GM21515 (cell line): ENCODE data around the gene ZNF827.

Source experiments
- ATAC-seq: cut with Tn5 transposase; IDR thresholded peaks from one replicate; pipeline ENCODE4 v1.9.1; 2021; ENCODE audit not compliant: unreplicated experiment

Gene ZNF827

DNA sequence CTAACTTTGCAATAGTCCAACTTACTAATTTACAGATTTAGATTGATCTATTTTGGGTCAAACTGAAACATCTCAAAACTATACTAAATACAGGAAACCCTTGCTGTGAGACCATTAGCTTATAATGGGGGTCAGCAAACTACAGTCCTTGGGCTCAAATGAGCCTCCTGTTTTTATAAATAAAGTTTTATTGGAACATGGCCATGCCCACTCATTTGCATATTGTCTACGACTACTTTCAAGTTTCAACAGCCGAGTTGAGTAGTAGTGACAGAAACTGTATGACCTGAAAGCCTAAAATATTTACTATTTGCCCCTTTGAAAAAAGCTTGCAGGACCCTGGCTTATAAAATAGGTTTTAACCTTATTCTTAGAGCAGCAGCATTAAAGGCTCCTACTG, 166.3 kb downstream of the ZNF827 start:
- no peak for ATAC-seq

DNA sequence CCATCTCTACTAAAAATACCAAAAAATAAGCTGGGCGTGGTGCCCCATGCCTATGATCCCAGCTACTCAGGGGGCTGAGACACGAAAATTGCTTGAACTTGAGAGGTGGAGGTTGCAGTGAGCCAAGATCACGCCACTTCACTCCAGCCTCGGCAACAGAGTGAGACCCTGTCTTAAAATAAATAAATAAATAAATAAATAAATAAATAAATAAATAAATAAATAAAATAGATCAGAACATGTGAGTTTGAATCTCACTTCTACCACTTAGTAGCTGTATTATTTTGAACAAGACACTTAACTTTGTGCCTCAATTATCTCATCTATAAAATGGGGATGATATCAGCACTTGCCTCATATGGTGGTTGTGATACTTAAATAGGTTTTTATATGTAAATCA, 168.5 kb downstream of the ZNF827 start:
- ATAC-seq = no peak

DNA sequence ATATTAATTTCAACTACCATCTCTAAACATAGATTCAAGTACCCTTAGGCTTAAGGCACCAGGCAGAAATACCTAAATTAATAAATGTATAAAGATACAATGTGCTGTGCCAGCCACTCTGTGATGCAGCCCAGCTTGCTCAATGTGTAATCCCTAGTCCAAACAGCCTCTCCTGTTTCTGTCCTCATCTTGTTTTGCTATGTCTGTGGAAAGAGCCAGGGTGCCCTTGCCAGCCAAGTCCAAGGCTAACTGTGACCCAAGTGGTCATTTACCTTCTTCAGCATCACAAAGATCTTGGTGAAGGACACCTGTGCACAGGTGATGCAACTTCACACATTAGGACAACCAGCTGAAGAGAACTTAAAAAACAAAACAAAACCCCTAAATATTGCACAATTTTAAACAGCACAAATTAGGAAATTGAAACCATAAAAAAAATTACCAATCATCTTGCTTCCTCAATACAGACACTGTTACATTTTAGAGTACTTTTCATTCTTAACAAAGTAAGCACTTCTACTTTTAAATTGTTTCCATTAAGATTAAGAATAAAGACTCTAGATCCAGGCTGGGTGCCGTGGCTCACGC, 169.1 kb downstream of the ZNF827 start:
- ATAC-seq = no peak

DNA sequence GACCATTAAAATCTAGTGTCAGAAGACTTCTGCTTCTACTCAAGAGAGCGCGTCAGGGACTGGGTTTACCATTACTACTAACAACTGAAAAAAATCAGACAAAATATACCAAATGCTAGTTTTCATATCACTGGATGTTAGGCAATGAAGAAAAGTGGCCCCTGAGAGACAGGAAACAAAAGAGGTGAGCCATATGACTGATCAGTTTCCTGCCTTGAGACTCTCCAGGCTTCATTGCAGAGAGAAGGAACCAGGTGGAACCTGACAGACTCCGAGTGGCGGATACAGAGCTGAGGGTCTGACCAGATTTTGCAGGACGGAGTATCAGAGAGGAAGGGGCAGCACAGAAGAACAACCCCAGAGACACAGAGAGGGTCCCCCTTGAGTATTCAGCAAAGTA, 172.3 kb downstream of the ZNF827 start:
- no peak for ATAC-seq

DNA sequence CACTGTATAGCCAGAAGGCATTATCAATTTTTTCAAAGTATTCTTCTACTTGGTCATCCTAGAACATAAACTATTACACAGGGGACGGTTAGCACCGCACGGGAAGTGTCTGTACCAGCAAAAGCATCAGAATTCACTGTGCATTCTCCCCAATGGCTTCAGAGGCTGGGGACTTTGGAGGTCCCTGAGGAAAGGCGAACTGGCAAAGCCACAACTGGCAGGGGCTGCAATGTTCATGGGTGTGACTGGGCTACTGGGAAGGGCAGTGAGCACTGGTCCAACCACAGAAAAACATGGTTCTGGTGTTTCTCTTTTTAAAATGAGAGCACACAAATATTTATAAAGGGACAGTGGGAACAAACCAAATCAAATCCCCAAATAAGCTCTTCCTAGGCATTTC, 175.2 kb downstream of the ZNF827 start:
- ATAC-seq = no peak

DNA sequence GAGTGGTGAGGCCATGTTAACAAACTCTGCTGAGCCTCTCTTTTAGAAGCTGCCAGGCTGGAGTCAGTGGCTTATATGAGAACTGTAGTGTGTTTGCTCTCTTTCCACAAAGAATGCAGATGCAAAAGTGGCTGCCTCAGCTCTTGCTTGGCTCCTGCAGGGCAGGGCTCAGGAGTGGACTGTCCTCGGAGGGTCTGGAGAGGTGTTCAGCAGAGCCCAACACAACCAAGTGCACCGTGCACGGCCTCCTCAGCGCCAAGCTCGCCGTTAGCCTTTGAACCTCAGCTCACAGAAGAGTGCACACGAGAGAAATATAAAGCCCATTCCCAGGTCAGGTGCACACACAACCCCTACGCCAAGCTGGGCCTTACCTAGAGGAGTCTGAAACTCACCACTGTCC, 175.9 kb downstream of the ZNF827 start:
- no peak for ATAC-seq

DNA sequence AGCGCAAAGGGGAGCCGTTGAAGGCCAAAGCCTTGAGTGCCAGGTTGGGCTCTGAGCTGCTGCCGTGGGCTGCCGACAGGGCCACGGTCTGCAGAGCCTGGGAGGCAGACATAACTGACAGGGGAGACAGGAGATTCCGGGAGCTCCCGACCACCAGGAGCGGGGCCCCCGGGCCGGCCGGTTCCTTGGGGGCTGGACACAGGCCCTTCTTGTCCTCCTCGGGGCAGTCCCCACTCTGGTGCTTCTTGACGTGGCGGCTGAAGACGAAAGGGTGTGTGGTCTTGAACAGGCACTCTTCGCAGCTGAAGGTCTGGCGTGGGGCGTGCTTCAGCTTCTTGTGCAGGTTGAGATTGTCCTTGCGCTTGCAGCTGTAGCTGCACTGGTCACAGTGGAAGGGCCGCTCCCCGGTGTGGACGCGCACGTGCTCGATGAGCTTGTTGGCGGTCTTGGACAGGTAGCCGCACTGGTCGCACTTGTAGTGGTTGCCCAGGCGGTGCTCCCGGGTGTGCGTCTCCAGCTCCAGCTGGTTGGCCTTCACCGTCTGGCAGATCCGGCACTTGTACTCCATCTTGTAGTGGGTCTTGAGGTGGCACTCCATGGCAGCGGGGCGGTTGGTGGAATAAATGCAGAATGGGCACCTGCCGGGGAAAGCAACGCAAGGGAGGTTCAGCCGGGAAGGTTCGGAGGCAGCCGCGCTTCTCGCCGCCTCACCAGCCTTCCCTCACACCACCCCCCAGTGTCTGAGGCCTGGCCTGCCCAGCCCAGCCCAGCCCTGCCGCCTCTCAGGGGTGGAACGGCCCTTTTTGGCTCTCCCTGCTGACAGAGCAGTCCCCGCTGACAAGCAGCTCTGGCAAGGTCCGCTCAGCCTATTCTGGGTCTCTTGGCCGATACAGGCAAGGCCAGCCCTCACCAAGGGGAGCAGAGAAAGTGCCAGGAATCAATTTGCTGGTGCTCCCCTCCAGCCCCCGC, 177.4 kb downstream of the ZNF827 start:
- no peak for ATAC-seq

DNA sequence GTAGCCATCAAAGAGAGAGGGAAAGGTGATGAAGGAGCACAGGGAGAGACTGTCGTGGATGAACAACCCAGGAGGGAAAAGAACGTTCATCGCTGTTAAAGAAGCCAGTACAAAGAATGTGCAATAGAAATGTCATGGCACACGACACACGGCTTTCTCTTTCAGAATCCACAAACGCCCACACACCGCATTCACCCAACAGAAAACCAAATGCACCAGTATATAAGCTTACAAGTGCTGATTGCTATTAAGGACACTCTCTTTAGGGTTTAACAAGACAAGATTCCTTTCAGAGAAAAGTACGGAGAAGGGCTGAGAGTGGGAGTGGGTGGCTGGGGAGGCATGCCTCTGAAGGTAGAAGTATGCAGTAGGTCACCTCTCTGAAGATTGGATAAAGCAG, 178.4 kb downstream of the ZNF827 start:
- no peak for ATAC-seq

DNA sequence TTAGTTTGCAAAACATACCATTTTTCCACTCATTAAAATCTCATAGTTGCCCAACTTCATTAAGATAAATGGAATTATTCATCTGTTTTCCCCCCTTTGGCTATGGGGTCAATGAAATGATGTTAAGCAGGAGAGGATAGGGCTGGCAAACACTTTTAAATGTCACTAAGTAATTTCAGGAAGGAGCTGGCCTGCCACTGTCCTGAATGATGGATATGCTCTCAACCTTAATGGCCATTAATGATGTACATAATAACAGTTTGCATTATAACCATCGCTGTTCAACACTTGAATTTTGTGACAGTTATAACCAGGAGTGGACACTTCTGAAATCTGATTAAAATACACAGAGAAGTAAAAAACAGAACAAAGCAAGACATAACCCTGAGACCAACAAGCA, 181.4 kb downstream of the ZNF827 start:
- no peak for ATAC-seq

DNA sequence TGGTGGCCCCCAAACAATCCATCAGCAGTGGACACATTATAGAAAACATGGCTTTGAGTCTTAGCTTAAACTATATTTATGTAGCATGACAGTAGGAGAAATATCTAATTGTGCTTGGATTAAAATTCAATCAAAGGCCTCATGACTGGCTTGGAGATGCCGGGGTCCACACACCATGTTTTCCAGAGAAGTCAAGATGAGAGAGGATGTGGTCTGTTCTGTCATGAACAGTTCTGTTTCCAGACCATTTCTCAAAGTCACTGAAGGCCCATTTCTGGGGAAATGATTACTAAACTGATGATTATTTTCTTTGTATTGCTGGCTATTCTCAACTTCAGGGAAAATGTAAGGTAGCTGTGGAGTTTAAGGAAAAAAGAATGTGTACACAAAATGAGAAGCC, 182.4 kb downstream of the ZNF827 start:
- no peak for ATAC-seq

DNA sequence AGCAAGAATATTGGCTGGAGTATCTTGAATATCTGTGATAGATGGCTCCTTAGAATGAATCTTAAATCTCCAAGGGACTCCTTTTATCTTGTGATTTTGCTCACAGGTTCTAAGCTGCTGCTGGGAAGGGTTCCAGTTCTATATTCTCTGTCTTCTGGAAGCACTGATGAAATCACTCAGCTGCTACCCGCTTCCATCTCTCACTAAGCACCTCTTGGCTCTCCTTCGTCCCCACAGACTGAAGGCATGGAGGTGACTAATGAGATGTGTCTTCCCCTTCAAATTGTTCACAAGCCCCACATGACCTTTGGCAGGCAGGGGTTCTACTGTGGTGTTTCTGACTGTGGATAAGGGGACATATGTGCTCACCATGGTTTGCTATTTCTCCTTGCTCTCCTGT, 182.8 kb downstream of the ZNF827 start:
- no peak for ATAC-seq

DNA sequence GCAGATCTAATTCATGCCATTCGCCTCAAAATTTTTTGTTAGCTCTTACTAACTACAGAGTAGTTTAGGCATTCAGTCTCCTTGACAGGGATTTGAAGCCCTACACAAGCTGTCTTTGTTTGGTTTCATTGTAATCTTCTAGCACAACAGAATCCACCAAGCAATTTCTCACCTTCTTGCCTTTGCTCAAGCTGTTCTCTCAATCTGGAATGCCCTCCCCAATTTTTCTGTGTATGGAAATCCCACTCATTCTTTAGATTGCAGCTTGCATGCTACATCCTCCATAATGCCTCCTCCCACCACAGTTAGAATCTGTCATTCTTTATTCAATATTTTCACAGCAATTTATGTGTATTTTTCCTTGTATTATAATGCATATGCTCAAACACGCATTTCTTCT, 195.0 kb downstream of the ZNF827 start:
- no peak for ATAC-seq

DNA sequence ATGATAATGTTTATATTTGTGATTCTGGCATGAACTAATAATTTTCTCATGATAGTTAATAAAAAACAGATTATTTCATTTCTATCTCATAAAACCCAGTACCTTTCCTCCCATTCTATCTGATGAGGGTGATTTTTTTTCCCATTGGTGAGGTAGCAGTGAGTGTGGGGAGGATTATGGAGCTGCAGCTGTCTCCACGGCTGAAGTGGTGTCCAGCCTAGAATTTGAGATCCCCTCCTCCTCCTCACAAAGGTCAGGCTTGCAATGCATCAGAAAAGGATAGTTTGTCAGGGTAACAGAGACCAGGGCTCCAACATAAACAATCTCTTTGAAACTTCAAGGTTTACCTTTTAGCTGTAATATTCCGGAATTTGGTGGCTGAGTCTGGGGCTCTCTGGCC, 197.8 kb downstream of the ZNF827 start:
- no peak for ATAC-seq

DNA sequence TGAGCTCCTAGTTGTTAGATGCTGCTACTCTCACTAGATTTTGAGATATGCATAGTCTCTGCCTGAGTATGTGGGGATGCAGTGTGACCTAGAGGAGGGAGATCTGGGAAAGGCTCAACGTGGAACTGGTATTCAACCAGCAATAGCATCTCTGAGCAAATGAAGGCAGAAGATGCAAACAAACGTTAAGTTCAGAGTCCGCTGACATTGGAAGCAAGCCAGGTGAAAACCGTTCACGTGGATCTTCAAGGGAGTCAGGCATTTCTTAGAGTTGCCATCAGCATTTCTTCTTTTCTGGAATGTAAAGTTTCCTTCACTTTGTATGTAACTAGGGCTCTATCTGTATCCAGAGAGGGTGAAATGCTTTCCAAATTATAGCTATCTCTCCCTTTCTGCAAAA, 198.8 kb downstream of the ZNF827 start:
- ATAC-seq = no peak

DNA sequence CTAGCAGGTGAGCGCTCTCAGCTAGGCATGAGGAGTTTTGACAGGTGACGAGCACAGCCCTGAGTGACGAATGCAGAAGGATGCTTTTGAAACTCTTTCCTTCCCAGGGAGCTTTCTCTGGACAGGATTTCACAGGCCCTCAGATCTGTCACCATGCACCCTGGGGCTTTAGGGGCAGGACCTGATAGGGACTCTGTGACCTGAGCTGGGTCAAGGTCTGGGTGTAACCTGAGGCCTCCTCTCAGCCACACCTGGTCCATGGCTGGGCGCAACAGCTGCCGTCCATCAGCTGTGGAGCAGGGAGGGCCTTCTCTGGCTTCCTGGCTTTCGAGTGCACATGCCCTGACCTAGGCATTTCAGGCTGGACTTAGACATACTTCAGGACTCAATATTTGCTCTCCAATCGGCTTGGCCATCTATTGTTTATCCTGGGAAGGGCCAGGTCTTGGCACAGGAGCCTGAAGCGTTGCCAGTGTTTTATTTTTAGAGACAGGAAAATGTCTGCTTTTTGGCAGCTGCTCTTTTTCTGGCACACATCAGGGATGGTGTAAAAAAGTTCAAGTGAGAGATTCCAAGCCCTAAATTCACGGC, 202.3 kb downstream of the ZNF827 start:
- ATAC-seq = no peak

DNA sequence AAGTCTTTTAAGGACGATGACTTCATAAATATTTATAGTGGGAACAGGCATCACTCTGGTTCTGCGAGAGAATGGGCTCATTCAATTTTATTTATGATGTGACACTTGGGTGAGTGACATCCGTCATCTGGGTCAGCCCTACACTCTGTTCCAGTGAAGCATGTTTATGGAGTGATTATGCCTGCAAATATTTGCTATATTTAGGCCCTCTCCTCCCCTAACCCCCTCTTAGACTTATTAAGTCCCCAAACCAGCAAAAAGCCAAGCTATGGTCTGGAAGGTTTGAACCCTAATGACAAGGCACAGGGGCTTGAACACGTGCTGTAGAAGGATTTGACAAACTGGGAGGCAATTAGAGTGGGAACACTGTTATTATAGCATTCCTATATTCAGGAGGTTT, 202.8 kb downstream of the ZNF827 start:
- ATAC-seq = no peak

DNA sequence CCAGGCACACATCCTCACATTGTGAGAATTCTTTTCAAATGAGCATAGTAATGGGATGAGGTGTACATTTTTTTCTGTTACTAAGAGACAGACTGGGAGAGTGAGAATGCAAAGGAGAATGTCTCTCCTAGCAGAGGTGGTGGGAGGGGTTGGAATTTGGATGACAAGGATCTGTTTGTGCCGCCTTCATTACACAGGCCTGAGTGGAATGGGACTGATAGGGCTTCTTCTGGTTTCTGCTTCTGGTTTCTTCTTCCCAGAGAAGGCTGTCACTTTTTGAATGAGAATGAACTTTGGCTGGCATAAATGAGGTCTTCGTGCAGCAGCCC, 203.3 kb downstream of the ZNF827 start:
- no peak for ATAC-seq

DNA sequence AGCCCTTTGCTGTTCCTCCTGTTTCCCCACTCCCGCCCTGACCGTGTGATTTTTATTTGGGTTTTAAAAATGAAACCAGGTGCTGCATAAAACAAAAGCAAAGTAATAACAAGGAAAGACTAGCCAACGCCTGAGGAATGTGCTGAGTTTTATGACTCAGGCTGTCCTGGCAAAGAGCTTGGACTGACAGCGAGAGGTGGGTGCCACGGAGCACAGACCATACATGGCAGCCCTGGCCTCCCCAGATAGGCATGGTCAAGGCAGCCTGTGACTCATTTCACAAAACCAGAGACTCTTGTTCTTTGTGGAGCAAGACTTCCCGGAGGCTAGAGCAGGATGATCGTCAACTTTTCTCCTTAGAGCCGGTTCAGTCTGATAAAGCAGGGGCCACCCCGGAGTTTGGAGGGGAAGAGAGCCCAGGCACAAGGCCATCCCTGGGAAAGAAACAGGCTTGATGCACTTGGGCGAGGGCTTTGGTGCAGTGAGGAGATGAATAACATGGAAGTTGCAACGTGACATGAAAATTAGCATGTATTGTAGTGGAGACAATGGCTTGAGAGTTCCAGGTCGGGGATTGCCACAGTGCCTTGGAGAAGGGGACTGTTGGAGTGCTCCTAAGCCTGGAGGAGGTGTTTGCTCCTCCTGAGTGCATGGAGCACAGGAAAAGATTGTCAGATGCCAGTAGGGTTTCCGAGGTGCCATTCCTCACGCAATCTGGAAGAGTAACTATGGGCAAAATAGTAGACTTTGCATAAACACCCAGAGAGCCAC, 203.9 kb downstream of the ZNF827 start:
- no peak for ATAC-seq

DNA sequence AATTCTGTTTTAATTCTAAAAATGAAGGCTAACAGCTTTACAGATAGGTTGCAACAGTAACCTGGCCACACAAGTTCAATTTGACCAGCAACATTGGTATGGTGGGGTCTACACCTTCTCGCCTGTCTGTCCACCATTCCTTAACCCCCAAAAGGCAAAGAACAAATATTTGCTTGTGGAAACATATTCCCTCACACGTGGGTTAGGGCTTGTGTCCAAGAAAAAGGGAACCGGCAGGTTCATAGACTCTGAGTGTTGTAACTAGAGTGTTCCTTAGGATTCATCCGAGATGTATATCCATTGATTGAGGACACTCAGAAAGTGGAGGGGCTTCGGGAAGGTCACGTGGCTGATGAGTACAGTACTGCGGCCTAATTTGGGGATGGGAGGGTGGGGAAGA, 204.6 kb downstream of the ZNF827 start:
- ATAC-seq = no peak

DNA sequence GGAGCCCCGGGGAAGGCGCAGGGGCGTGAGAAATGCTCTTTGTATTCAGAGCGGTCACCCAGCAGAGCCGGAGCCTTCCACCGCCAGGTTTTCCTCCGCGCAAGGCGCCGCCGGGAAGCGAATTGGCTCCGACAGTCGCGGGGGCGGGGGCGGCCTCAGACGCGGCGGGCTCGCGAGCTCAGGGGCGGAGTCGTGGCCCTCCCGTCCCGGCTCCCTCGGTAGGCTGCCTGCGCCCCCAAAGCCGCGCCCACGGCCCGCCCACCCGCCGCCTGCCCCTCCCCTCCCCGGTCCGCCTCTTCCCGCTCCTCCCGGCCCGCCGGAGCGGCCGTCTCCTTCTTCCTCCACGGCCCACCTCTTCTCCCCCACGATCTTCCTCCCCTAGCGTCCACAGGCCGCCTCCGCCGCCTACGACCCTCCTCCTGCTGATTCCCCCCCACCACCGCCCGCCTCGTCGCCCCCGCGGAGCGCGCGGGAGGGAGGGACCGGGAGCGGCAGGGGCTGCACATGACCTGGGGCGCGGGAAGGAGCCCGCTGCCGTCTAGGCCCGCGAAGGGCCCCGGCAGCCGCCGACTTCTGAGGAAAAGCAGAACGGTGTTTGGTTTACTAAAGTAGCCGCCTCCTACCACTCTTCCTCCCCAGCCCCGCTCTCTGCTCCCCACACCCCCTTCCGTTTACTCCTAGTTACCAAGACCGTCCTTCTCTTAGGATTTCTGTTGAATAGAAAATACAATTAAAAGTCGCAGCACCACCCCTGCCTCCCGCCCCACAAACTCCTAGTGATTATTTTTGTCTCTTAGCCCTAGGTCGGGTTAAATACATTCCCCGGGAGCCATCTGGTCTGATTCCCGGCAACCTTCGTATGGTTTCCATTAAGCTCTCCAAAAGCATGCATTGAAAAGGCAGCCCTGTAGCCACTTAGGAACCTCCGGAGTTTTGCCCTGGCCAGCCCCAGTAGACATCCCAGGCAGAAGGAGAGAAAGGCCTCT, 205.4 kb downstream of the ZNF827 start:
- ATAC-seq = peak; percentile 90
